NCI-H1436 treated with DMSO at 0.1 percent for 48 hours (cell line): ENCODE data around the gene VWCE.

Experiments used
- DNase-seq: peaks from one replicate; lab custom pipeline; 2025; lab: John Stamatoyannopoulos, UW

Gene VWCE

GRCh38 chr11:61329871-61330270 is 34.8 kb upstream of the VWCE start:
- no peak for DNase-seq

- no peak for DNase-seq
Observed at GRCh38 chr11:61328351-61328750, 33.2 kb upstream of the VWCE start.

DNA sequence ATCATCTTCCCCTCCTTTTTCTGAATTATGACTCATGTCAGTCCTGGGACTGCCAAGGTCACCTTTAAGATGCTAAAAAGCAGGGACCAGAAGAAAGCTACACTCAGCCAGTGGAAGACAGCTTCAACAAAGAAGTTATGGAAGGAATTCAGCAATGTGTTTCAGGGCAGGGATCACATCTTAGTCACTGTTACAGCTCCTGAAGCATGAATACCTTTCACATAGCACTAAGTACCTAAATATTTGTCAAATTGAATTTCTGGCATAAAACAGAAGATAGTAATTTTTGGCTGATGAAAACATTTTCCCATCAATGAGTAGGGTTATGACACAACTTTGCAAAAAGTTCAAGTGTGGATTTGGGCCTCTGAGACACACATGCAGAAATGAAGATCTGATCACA is 32.6 kb upstream of the VWCE start:
- no peak for DNase-seq

GRCh38 chr11:61325649-61326414 is 30.7 kb upstream of the VWCE start:
- DNase-seq, result no peak

- no peak for DNase-seq
Observed at GRCh38 chr11:61315260-61315659, 20.1 kb upstream of the VWCE start.

GRCh38 chr11:61310749-61311148 is 15.6 kb upstream of the VWCE start:
- no peak for DNase-seq

- no peak for DNase-seq
Observed at GRCh38 chr11:61309739-61310138, 14.6 kb upstream of the VWCE start.

DNA sequence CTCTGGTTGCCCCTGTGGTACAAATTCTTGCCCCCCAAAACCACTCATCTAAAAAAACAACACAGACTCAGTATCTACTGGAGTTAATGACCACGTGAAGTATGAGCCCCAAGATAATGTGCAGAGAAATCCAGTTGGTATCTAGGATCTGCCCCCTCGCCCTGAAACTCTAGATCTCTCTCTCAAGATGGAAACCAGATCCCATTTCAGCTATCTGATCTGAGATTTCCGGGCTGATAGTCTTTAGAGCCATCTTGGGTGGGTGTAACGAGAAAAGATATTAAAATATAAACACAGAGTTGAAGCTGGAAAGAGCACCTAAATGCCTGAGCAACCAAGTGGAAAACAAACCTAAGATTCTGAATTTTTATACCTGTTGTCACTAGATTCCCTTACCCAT is 14.0 kb upstream of the VWCE start:
- no peak for DNase-seq

DNA sequence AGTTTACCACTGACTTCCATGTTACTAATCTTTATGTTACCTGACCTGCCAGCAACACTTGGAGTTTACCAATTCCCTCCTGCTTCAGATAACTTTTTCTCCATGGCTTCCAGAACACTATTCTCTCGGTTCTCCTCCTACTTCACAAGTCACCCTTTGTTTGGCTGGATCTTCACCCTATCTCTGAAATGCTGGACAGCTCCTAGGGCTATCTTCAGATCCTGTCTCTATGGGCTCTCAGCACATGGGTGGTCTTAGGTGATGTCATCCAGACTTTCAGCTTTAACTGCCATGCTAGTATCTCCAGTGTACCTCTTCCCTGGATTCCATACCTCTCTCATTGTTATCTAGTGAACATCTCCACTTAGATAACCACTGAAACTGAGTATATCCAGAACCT is 12.2 kb upstream of the VWCE start:
- no peak for DNase-seq

DNA sequence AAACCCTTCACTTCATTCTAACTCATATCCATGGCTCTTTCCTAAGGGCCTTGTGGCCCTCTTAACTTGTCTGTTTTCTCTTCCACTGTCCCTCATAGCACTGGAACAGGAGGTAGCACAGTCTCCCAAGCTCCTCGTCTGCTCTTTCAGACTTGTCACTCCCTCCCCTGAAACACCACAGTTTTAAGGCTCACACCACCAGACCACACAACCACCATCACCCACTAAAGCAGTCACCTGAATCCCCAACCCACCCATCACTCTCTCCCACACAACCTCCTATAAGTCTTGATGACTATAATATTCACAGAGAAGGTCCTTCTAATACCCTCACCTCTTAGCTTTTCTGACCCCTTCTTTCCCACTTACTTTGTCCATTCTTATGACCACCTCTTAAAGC is 11.1 kb upstream of the VWCE start:
- no peak for DNase-seq

DNA sequence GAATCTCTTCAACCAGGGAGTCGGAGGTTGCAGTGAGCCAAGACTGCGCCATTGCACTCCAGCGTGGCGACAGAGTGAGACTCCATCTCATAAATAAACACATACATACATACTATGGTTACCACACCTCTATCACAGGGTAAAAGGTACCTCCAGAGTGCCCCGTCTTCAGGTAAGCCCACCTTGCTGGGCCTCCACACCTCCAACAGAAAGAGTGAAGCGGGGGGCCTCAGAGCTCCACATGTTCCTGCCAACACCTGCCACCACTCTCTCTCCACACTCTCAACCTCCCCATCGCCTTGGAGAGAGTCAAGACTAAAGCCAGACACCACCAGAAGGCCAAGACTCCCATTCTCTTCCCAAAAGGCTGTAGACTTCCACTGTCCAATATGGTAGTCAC is 10.3 kb upstream of the VWCE start:
- no peak for DNase-seq

GRCh38 chr11:61303725-61304124 is 8.6 kb upstream of the VWCE start:
- no peak for DNase-seq

DNA sequence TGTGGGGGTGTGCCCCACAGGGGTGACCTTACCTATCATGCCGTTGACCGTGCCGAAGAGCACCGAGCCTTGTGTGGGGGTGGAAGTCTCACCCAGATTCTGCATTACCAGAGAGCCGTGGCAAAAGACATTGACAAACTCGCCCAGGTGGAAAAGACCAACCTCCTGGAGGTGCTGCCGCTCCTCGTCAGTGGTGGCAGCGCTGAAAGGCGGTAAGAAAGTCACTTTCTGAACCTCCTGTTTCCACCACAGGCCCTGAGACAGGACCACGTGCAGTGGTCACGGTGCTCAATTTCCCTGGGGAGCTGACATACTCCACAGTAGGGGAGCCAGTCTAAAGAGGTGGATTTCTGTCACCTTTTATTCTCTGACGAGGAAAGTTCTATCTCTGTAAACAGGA is 7.4 kb upstream of the VWCE start:
- DNase-seq, result no peak

DNA sequence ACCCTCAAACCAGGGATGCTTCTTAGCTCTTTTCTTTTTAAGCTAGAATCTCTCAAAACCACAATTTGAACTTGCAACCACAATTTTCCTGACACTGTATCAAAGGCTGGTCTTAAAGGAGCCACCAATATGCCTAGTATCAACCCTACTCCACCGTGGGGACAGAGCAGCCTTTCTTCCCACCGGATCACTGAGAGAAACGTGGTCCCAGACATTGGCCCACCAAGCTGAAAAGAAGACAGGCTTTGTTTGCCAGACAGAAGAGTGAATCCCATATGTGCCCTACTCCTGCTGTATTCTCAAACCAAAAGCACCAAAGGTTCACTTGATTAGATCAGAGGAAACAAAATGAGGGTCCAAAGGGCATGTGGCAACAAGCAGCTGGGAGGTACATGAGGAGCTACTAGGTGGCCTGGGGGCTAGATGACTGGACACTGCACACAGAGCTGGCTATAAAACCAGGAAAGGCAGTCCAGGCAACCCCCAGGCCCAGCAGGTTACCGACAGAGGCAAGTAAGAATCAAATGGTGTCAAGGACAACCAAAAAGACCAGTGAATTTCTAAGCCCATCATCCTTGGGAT is 3.6 kb upstream of the VWCE start:
- no peak for DNase-seq

GRCh38 chr11:61297746-61298145 is 2.6 kb upstream of the VWCE start:
- no peak for DNase-seq

DNA sequence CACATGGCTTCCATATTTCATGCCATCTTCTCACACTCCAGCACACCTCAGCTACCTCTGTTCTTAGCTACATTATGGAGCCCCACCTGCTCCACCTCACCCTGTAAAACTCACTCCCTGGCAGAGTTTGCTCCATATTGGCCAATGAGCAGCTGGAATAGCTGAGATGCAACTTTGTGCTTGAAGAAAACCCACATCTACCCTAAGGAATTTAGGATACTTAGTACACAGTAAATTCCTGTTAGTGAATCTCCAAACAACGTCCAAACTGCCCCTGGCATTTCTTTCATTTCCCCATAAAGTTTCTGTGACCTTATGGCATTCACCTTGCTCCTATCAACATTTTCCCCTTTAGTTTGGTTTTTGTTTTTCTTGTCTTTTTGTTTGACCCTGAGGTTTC is 2.2 kb upstream of the VWCE start:
- DNase-seq, result no peak

DNA sequence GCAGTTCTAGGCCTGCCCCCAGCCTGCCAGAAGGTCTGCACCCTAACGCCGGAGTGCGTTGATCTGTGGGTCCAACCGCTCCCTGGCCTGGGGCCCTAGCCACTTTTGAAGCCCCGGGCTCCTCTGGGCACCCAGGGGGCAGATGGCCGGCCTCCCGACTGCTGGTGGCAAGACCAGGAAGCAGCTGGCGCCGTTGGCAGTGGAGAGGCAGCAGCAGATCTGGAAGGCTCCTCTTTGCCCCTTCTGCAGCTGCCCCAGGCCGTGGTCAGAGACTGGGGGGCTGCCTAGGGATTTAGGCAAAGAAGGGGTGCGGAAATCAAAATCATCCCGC is 445 bp upstream of the VWCE start:
- no peak for DNase-seq

DNA sequence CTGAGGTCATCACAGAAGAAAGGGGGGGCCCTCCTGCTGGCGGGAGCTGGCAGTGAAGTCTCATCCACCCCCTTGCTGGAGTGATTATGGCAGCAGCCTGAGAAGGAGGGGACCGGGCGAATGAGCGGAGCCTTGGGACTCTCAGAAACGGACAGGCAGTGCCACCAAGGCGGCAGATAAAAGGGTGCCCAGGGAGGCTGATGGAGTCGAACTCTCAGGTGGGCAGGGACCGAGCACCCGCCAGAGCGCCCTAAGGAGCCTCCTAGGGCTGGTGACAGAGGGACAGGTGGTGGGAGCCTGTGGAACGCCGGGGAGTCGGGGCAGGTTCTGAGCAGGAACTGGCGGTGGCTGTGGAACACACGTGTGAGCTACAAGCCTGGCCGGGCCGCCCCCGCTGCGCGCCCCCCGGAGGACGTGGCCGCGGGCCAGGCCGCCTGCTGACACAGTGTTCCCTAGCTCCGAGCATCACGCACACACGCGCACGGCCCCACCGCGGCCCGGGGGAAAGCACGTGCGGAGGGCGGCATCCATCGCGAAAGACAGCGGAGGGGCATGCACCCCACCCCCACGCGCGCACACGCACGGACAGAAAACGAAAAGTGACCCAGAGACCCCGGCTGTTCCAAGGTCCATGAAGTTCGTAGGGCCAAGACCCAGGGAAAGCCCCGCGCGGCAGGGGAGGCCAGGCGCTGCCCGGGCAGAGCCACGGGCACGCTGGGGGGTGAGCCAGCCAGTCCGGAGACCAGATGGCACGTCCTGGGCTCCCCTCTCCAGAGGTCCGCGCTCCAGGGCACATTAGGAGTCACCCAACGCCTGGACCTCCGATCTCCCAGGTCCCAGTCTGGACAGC is 1.0 kb downstream of the VWCE start:
- no peak for DNase-seq

DNA sequence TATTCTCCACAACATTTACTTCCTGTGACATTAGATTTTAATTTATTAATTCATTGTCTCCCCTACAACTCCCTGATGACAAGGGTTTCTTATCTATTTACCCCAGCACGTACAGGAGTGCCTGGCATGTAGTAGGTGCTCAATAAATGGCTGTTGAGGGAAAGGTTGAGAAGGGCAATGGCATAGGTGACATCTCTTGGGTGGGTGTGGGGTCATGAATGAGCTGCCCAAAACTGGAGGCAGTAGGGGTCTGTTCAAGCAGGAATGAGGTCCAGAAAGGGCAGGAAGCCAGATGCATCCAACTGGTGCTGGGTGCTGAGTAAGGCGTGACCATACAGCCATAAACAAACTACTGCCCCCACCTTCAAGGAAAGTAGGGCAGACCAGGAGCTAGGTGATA is 2.8 kb downstream of the VWCE start:
- no peak for DNase-seq

DNA sequence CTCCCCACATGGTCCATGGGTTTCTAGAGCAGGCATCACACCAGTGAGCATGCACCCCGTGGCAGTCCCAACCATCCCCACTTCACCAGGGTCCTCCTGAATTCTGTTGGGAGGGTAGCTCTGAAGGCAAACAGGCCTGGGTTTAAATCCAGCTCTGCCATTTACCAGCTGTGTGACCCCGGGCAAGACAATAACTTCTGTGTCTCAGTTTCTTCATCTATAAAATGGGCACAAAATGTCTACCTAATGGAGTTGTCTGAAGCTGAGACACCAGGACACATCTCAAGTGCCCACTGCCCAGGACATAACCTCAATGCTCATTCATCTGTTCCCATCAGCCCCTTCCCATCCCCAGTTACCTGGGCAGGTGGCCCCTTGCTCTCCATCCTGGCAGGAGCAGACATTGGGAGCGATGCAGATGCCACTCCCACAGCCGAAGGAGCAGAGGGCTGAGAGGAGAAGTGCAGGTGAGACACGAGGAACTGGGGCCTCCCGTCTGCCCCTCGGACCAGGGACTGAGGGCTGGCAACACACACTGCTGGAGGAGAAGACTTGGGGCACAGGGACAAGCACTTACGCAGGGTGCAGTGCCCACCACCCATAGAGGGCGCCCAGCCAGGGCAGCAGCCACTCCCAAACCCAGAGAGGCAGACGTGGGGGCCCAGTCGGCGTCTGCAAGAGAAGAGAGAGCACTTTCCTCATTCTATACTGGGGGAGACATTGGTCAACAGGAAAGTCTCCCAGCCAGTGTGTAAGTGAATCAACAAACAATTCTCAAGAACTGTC is 4.0 kb downstream of the VWCE start:
- no peak for DNase-seq

- DNase-seq, result no peak
Observed at GRCh38 chr11:61287338-61287977, 7.7 kb downstream of the VWCE start.

DNA sequence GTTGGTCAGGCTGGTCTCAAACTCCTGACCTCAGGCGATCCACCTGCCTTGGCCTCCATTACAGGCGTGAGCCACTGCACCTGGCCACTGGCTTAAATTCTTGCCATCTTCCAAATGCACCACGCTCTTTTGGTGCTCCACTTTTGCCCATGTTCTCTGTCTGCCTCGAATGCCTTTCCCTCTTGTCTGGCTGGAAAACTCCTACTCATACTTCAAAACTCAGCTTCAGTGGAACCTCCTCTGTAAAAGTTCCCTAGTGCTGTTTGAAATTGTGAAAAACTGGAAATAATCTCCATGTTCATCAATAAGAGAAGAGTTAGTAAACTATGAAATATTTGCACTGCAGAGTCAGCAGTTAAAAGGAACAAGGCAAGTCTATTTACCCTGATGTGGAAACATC is 11.5 kb downstream of the VWCE start:
- DNase-seq, result no peak
